HEK293 (cell line): ENCODE measurements around the gene RGS5.
"Not testable (repeated sequence)": the region's sequence is repeated elsewhere in the genome, so short reads cannot be mapped to it uniquely, and the experiment has no call there.

ENCODE experiments used
- CTCF ChIA-PET: fragments of 350-600 bp; formaldehyde crosslinking; extraction: SDS; loops from one replicate; lab custom pipeline; 2021; ENCODE audit warnings: antibody characterized with exemption; lab: Yijun Ruan, JAX
- POLR2A ChIA-PET: fragments of 300-600 bp; formaldehyde crosslinking; extraction: SDS; loops from one replicate; lab custom pipeline; 2020; ENCODE audit warnings: antibody characterized with exemption, inconsistent platforms; lab: Yijun Ruan, JAX
- H3K27ac ChIP-seq: fragments of 200-500 bp; sonication (Bioruptor generic); 2 replicates; pipeline ENCODE4 v1.5.1; 2014; ENCODE audit warnings: low read depth, low read length, control low read depth, inconsistent platforms; ENCODE audit errors: extremely low read depth
- H3K36me3 ChIP-seq, 2 experiments: fragments of 200-500 bp in 1 of 2; sonication (Bioruptor generic) in 1 of 2; 1 replicate in 1 of 2; 2 replicates in 1 of 2; pipeline ENCODE4 v1.5.1; 2014 to 2017; ENCODE audit warnings: inconsistent platforms in 2 of 2, low read length in 2 of 2; ENCODE audit not compliant: control insufficient read depth in 2 of 2, insufficient read depth in 1 of 2
- H3K4me1 ChIP-seq: fragments of 200-500 bp; sonication (Bioruptor generic); 2 replicates; pipeline ENCODE4 v1.5.1; 2014; ENCODE audit warnings: mild to moderate bottlenecking, low read length, inconsistent platforms; ENCODE audit not compliant: control insufficient read depth, insufficient read depth
- H3K4me3 ChIP-seq: 2 replicates; pipeline ENCODE4 v1.5.1; 2011; ENCODE audit warnings: low read depth, mild to moderate bottlenecking, control low read depth, low read length, moderate library complexity
- H3K9me3 ChIP-seq: fragments of 200-500 bp; sonication (Bioruptor generic); 2 replicates; pipeline ENCODE4 v1.5.1; 2014; ENCODE audit warnings: low read depth, low read length, inconsistent platforms; ENCODE audit not compliant: control insufficient read depth, insufficient read depth
- FEZF1 ChIP-seq: fragments of 450-650 bp; formaldehyde crosslinking; IDR thresholded peaks from 2 replicates; pipeline ENCODE4 v1.5.1; 2016; ENCODE audit warnings: missing biosample characterization, missing genetic modification characterization
- GLI4 ChIP-seq: fragments of 450-650 bp; formaldehyde crosslinking; IDR thresholded peaks from 2 replicates; pipeline ENCODE4 v1.5.1; 2016; ENCODE audit warnings: missing biosample characterization, missing genetic modification characterization
- KLF8 ChIP-seq: fragments of 450-650 bp; formaldehyde crosslinking; IDR thresholded peaks from 2 replicates; pipeline ENCODE4 v1.5.1; 2016; ENCODE audit warnings: missing biosample characterization, missing genetic modification characterization
- REPIN1 ChIP-seq: fragments of 450-650 bp; formaldehyde crosslinking; IDR thresholded peaks from 2 replicates; pipeline ENCODE4 v1.5.1; 2017; ENCODE audit warnings: missing biosample characterization, missing genetic modification characterization, low read depth
- ZBTB8A ChIP-seq: fragments of 450-650 bp; formaldehyde crosslinking; IDR thresholded peaks from 2 replicates; pipeline ENCODE4 v1.5.1; 2016; ENCODE audit warnings: missing biosample characterization, missing genetic modification characterization
- ZFP69B ChIP-seq: fragments of 450-650 bp; formaldehyde crosslinking; IDR thresholded peaks from 2 replicates; pipeline ENCODE4 v1.5.1; 2016; ENCODE audit warnings: missing biosample characterization, missing genetic modification characterization
- ZNF133 ChIP-seq: fragments of 450-650 bp; formaldehyde crosslinking; IDR thresholded peaks from 2 replicates; pipeline ENCODE4 v1.5.1; 2016; ENCODE audit warnings: missing biosample characterization, missing genetic modification characterization
- ZNF175 ChIP-seq: fragments of 450-650 bp; formaldehyde crosslinking; IDR thresholded peaks from 2 replicates; pipeline ENCODE4 v1.5.1; 2016; ENCODE audit warnings: missing biosample characterization, missing genetic modification characterization
- ZNF2 ChIP-seq: fragments of 450-650 bp; formaldehyde crosslinking; IDR thresholded peaks from 2 replicates; pipeline ENCODE4 v1.5.1; 2016; ENCODE audit warnings: missing biosample characterization, missing genetic modification characterization
- ZNF292 ChIP-seq: fragments of 450-650 bp; formaldehyde crosslinking; IDR thresholded peaks from 2 replicates; pipeline ENCODE4 v1.5.1; 2016; ENCODE audit warnings: low read depth, missing biosample characterization, missing genetic modification characterization, borderline replicate concordance
- ZNF404 ChIP-seq: fragments of 450-650 bp; formaldehyde crosslinking; IDR thresholded peaks from 2 replicates; pipeline ENCODE4 v1.5.1; 2017; ENCODE audit warnings: missing biosample characterization, missing genetic modification characterization
- ZNF654 ChIP-seq: fragments of 450-650 bp; formaldehyde crosslinking; IDR thresholded peaks from 2 replicates; pipeline ENCODE4 v1.5.1; 2016; ENCODE audit warnings: low read depth, missing biosample characterization, missing genetic modification characterization
- ZNF791 ChIP-seq: fragments of 450-650 bp; formaldehyde crosslinking; IDR thresholded peaks from 2 replicates; pipeline ENCODE4 v1.5.1; 2016; ENCODE audit warnings: missing biosample characterization, missing genetic modification characterization
- TF ChIP-seq, protein P1 (sequence below): fragments of 450-650 bp; formaldehyde crosslinking; IDR thresholded peaks from 2 replicates; pipeline ENCODE4 v1.5.1; 2016; ENCODE audit warnings: missing biosample characterization, missing genetic modification characterization
- TF ChIP-seq, protein P2 (sequence below): fragments of 450-650 bp; formaldehyde crosslinking; IDR thresholded peaks from 2 replicates; pipeline ENCODE4 v1.5.1; 2016; ENCODE audit warnings: missing biosample characterization, missing genetic modification characterization

RGS5 gene

DNA sequence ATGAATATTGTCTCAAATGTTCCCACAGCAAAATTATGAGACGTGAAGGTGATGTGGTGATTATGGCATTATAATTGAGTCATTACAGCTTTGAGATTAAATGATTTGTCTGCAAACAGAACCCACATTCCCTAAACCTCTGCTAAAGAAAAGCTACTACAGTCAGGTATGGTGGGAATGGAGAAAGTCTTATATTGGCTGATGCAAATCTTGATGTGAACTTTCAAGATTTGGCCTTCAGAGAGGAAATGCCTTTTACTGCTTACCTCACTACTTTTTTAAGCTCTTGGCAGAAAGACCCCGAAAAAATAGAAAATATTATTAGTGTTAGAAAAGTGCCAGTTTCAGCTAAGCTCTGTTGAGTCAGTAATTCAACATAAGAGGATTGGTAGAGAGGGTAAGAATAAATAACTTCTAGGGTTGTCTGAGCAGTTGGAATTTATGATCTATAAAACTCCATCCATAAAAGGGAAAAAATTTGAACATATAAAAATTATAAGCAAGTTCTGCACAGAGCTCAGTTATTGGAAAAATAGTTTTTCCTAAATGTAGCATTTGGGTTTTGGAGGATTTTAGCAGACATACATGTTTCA lies 47.8 kb upstream of the RGS5 start (continued):
- TF ChIP-seq, protein P1, sequence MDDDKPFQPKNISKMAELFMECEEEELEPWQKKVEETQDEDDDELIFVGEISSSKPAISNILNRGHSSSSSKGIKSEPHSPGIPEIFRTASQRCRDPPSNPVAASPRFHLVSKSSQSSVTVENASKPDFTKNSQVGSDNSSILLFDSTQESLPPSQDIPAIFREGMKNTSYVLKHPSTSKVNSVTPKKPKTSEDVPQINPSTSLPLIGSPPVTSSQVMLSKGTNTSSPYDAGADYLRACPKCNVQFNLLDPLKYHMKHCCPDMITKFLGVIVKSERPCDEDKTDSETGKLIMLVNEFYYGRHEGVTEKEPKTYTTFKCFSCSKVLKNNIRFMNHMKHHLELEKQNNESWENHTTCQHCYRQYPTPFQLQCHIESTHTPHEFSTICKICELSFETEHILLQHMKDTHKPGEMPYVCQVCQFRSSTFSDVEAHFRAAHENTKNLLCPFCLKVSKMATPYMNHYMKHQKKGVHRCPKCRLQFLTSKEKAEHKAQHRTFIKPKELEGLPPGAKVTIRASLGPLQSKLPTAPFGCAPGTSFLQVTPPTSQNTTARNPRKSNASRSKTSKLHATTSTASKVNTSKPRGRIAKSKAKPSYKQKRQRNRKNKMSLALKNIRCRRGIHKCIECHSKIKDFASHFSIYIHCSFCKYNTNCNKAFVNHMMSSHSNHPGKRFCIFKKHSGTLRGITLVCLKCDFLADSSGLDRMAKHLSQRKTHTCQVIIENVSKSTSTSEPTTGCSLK (tag by site-specific recombination): no peak
- no peak for TF ChIP-seq ZFP69B
- no peak for TF ChIP-seq ZBTB8A (tag by site-specific recombination)
- no peak for TF ChIP-seq REPIN1 (tag by site-specific recombination)
- no peak for TF ChIP-seq ZNF404 (tag by site-specific recombination)
- TF ChIP-seq ZNF175 (tag by site-specific recombination): no peak
- TF ChIP-seq KLF8 (tag by site-specific recombination): no peak
- TF ChIP-seq FEZF1 (tag by site-specific recombination): no peak

DNA sequence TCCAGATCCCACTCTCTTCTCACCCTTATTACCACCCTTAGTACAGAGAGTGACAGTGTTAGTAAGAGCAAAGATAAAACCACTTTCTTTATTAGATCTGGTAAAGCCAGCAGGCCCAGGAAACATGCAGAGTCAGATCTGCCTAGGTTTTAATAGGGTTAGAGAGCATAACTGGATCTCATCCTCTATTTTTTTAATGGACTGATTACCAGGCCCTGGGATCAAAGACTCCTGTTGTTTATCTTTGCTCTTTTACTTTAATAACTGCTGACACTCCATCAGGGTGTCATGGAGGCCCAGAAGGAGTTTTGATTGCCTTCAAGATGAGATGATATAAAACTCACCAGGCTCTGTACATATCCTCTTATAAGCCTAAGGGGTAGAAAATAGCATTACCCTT lies 45.3 kb upstream of the RGS5 start:
- ChIA-PET CTCF (no interaction called here), POLR2A (no interaction called here)

DNA sequence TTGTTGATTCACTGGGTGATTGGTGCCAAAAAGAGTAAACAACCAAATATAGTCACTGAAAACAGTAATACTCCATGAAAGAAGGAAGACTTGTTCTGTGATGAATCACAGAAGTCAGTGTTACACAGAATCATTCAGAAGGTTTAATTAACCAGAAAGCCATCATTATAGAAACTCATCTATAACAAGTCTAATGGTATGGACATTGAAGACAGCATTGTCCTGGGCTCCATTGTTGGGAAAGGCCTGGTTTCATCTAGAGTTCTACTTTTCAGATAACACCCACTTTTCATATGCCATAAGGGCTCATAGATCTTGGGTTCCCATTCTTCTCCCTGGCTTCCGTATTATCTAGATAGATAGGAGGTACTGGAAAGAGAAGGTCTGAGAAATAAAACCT lies 41.9 kb upstream of the RGS5 start:
- H3K4me3 ChIP-seq, POLR2A ChIA-PET, H3K9me3 ChIP-seq, H3K27ac ChIP-seq, H3K36me3 ChIP-seq, H3K4me1 ChIP-seq: not testable (repeated sequence)
- CTCF ChIA-PET: interaction anchor here (0.6 kb wide), 1 partner anchor 1897 kb away, joined by 5 read pairs; no protein-coding TSS in a partner anchor

More for the DNA sequence above, 45.3 kb upstream of the RGS5 start:
- no peak overlapping the region for H3K4me3 ChIP-seq
- H3K4me1 ChIP-seq: no peaks in the 10 kb centered on the region
- no peak overlapping the region for H3K27ac ChIP-seq
- H3K9me3 ChIP-seq: no peaks in the 10 kb centered on the region
- TF ChIP-seq, protein P2, sequence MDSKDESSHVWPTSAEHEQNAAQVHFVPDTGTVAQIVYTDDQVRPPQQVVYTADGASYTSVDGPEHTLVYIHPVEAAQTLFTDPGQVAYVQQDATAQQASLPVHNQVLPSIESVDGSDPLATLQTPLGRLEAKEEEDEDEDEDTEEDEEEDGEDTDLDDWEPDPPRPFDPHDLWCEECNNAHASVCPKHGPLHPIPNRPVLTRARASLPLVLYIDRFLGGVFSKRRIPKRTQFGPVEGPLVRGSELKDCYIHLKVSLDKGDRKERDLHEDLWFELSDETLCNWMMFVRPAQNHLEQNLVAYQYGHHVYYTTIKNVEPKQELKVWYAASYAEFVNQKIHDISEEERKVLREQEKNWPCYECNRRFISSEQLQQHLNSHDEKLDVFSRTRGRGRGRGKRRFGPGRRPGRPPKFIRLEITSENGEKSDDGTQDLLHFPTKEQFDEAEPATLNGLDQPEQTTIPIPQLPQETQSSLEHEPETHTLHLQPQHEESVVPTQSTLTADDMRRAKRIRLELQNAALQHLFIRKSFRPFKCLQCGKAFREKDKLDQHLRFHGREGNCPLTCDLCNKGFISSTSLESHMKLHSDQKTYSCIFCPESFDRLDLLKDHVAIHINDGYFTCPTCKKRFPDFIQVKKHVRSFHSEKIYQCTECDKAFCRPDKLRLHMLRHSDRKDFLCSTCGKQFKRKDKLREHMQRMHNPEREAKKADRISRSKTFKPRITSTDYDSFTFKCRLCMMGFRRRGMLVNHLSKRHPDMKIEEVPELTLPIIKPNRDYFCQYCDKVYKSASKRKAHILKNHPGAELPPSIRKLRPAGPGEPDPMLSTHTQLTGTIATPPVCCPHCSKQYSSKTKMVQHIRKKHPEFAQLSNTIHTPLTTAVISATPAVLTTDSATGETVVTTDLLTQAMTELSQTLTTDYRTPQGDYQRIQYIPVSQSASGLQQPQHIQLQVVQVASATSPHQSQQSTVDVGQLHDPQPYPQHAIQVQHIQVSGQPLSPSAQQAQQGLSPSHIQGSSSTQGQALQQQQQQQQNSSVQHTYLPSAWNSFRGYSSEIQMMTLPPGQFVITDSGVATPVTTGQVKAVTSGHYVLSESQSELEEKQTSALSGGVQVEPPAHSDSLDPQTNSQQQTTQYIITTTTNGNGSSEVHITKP (tag by site-specific recombination): no peak
- no peak for TF ChIP-seq GLI4 (tag by site-specific recombination)
- no peak for TF ChIP-seq ZNF292 (tag by site-specific recombination)
- no peak for TF ChIP-seq ZNF791 (tag by site-specific recombination)
- H3K36me3 ChIP-seq: no peaks in the 10 kb centered on the region

DNA sequence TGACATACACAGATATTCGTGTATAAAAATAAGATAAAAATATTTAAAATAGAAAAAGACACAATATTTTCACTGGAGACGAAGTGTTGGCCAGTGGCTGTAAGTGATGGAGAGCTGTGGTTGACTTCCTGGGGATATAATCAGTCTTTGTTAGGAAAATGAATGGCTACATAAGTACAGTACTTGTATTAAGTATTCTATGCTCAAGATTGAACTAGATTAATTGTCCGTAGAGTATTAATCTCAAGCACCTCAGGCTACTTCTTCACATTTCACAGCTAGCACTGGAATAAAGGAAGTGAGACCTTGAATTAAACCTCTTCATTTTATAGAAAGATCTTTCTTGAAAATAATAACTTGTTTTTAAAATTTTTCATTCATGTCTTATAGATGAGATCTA lies 39.0 kb upstream of the RGS5 start:
- Histone ChIP-seq H3K4me1 (no peaks in the 10 kb centered on the region), H3K27ac (no peak overlapping the region)
- no peak for TF ChIP-seq ZNF2 (tag by site-specific recombination)
- TF ChIP-seq ZNF654 (tag by site-specific recombination): no peak
- no peak for TF ChIP-seq ZNF133 (tag by site-specific recombination)
- TF ChIP-seq, all 188 proteins: peak for 0
- H3K4me3 ChIP-seq: no peak overlapping the region
- no peaks in the 10 kb centered on the region for H3K36me3 ChIP-seq
- CTCF ChIA-PET: interaction anchor here (0.9 kb wide), 1 partner anchor 364 kb away, joined by 3 read pairs; no protein-coding TSS in a partner anchor
- no peaks in the 10 kb centered on the region for H3K9me3 ChIP-seq
- POLR2A ChIA-PET: no interaction called here
